Gastrocnemius medialis (tissue), 4 donors: ENCODE data around the gene OTUB1.

Source experiments
- POLR2A ChIP-seq, 2 donors: fragments of 450-650 bp; IDR thresholded peaks; one replicate each; pipeline ENCODE4 v1.6.1; 2017; ENCODE audit warnings: antibody characterized with exemption in 2 of 2, mild to moderate bottlenecking in 2 of 2, moderate library complexity in 2 of 2
- TF ChIP-seq, protein P1 (sequence below), 5 experiments: fragments of 450-650 bp in 3 of 5; fragments of 200-600 bp in 2 of 5; sonication (generic) in 2 of 5; IDR thresholded peaks in 4 of 5; conservative IDR thresholded peaks in 1 of 5; 1 replicate in 4 of 5; 2 replicates in 1 of 5; pipeline ENCODE4 v1.5.1; 2016 to 2019; ENCODE audit warnings: antibody characterized with exemption in 5 of 5, mild to moderate bottlenecking in 3 of 5, moderate library complexity in 3 of 5

DNA sequence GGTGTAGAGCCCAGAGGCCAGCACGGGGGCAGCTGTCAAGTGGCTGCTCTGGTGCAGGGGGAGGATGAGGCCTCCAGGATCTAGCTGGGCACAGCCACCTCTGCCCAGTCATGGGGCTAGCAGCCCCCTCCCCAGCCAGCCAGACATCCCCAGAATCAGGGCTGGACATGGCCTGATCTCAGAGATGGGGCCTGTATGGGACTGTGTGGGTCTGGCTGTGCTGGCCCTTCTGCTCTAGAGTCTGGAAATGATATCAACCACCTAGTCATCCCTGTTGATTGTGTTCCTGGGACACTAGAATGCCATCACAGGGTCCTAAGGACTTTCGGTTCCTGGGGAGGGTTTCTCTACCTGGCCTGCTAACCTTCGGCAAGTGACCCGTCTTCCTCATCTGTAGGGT lies 52.3 kb downstream of the OTUB1 start:
- TF ChIP-seq, protein P1, sequence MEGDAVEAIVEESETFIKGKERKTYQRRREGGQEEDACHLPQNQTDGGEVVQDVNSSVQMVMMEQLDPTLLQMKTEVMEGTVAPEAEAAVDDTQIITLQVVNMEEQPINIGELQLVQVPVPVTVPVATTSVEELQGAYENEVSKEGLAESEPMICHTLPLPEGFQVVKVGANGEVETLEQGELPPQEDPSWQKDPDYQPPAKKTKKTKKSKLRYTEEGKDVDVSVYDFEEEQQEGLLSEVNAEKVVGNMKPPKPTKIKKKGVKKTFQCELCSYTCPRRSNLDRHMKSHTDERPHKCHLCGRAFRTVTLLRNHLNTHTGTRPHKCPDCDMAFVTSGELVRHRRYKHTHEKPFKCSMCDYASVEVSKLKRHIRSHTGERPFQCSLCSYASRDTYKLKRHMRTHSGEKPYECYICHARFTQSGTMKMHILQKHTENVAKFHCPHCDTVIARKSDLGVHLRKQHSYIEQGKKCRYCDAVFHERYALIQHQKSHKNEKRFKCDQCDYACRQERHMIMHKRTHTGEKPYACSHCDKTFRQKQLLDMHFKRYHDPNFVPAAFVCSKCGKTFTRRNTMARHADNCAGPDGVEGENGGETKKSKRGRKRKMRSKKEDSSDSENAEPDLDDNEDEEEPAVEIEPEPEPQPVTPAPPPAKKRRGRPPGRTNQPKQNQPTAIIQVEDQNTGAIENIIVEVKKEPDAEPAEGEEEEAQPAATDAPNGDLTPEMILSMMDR (IDR thresholded peaks at IDR 0.05 in 4 of 5, conservative IDR thresholded peaks at IDR 0.05 in 1 of 5), result no peak
- TF ChIP-seq POLR2A (IDR thresholded peaks at IDR 0.05), result no peak
